Measurements from ENCODE around the gene MSLN. TPM values are rescaled to one million over a fixed set of nuclear protein-coding genes. Genes with fewer than 3 reads are reported as not detected.

The MSLN gene
- total and polyA plus RNA-seq, 10 donors, result 0.22 to 1.1 (median 0.41) TPM; not detected in 4

GRCh38 chr16:817001-817906 is 56.7 kb downstream of the MSLN start:
- Histone ChIP-seq H3K4me3 (no peak overlapping the region), H3K9me3 (peaks cover 0 to 3% (median 0%) of the 10 kb centered on the region in 8 donors), H3K4me1 (peaks cover 3 to 18% (median 9%) of the 10 kb centered on the region in 6 donors), H3K27me3 (replicated peaks in 1 of 7) (peaks cover 0 to 100% (median 58%) of the 10 kb centered on the region in 7 donors), H3K36me3 (no peaks in the 10 kb centered on the region), H3K27ac (no peak overlapping the region)
- 35 to 73% (median 57%) methylated on average over 43 to 71 of the region's 71 CpGs for WGBS, 5 donors
- no peak for DNase-seq
- intact Hi-C loops (cut with DNase I; ENCODE audit: low total_unique reads), result loop anchor here (10.0 kb wide), 1 partner anchor 158 kb away; the partner anchor contains the start of gene LMF1
- TF ChIP-seq CTCF (IDR thresholded peaks at IDR 0.05 in 8 of 11, conservative IDR thresholded peaks at IDR 0.05 in 3 of 11) (no peak), POLR2AphosphoS5 (IDR thresholded peaks at IDR 0.05) (no peak), POLR2A (IDR thresholded peaks at IDR 0.05) (no peak)

GRCh38 chr16:818132-818531 is 57.6 kb downstream of the MSLN start:
- Histone ChIP-seq H3K36me3 (no peaks in the 10 kb centered on the region), H3K4me3 (no peak overlapping the region), H3K4me1 (peaks cover 3 to 16% (median 9%) of the 10 kb centered on the region in 6 donors), H3K27ac (no peak overlapping the region), H3K27me3 (replicated peaks in 1 of 7) (peaks cover 0 to 100% (median 54%) of the 10 kb centered on the region in 7 donors), H3K9me3 (no peaks in the 10 kb centered on the region)
- DNase-seq, result no peak
- intact Hi-C loops (cut with DNase I; ENCODE audit: low total_unique reads), result loop anchor here (10.0 kb wide), 1 partner anchor 157 kb away; the partner anchor contains the start of gene LMF1
- TF ChIP-seq POLR2AphosphoS5 (IDR thresholded peaks at IDR 0.05), result no peak
- TF ChIP-seq POLR2A (IDR thresholded peaks at IDR 0.05), result no peak
- TF ChIP-seq CTCF (IDR thresholded peaks at IDR 0.05 in 8 of 11, conservative IDR thresholded peaks at IDR 0.05 in 3 of 11), result no peak
- 73 to 85% (median 81%) methylated on average over 8 of the region's 8 CpGs for WGBS, 5 donors

Small RNAs within 50 kb of the gene (microRNA-seq; reads per million reads assigned to microRNA genes)
- gene MIR662, result 0 reads per million in 3 donors

Small RNAs within 50 kb of the gene (small RNA-seq; reads per million reads assigned to genes)
- 0 reads per million in 4 donors for gene MIR662

Other genes with a start within 250 kb of the MSLN start
- gene CAPN15, start 233.0 kb upstream of the MSLN start, total RNA-seq, result 10 to 100 TPM; 48.1 to 71.7 (median 63.9) TPM
- gene CAPN15, start 233.0 kb upstream of the MSLN start, polyA plus RNA-seq, result 10 to 100 TPM; 25.8 to 65.0 (median 36.4) TPM
- gene PRR35, start 200.3 kb upstream of the MSLN start, total RNA-seq, result not detected
- not detected for gene PRR35, start 200.3 kb upstream of the MSLN start, polyA plus RNA-seq
- gene NHLRC4, start 193.7 kb upstream of the MSLN start, total RNA-seq, result 1 to 10 TPM; 1.5 to 8.8 (median 4.5) TPM
- 1 to 10 TPM; 2.7 to 4.7 (median 3.6) TPM for gene NHLRC4, start 193.7 kb upstream of the MSLN start, polyA plus RNA-seq
- gene PIGQ, start 190.8 kb upstream of the MSLN start, total RNA-seq, result 10 to 100 TPM; 36.1 to 42.7 (median 39.2) TPM
- gene PIGQ, start 190.8 kb upstream of the MSLN start, polyA plus RNA-seq, result 10 to 100 TPM; 20.7 to 70.5 (median 42.2) TPM
- 10 to 100 TPM; 12.9 to 21.6 (median 15.3) TPM for gene RAB40C, start 170.7 kb upstream of the MSLN start, total RNA-seq
- 10 to 100 TPM in 2 of 3 donors, 1 to 10 TPM in 1; 8.1 to 20.9 (median 11.0) TPM for gene RAB40C, start 170.7 kb upstream of the MSLN start, polyA plus RNA-seq
- gene WFIKKN1, start 129.7 kb upstream of the MSLN start, total RNA-seq, result 1 to 10 TPM in 3 of 7 donors, under 1 TPM in 4; 0.49 to 1.5 (median 0.95) TPM
- gene WFIKKN1, start 129.7 kb upstream of the MSLN start, polyA plus RNA-seq, result 1 to 10 TPM in 1 of 3 donors, under 1 TPM in 2; 0.15 to 1.8 (median 0.30) TPM
- 10 to 100 TPM; 39.6 to 78.4 (median 46.0) TPM for gene METTL26, start 124.4 kb upstream of the MSLN start, total RNA-seq
- 100 to 1,000 TPM; 114 to 165 (median 133) TPM for gene METTL26, start 124.4 kb upstream of the MSLN start, polyA plus RNA-seq
- gene MCRIP2, start 118.9 kb upstream of the MSLN start, total RNA-seq, result 10 to 100 TPM; 23.6 to 45.8 (median 36.1) TPM
- gene MCRIP2, start 118.9 kb upstream of the MSLN start, polyA plus RNA-seq, result 100 to 1,000 TPM in 1 of 3 donors, 10 to 100 TPM in 2; 56.5 to 106 (median 80.8) TPM
- 10 to 100 TPM in 6 of 7 donors, 1 to 10 TPM in 1; 7.9 to 30.2 (median 16.7) TPM for gene WDR90, start 111.4 kb upstream of the MSLN start, total RNA-seq
- 10 to 100 TPM; 10.3 to 25.1 (median 22.1) TPM for gene WDR90, start 111.4 kb upstream of the MSLN start, polyA plus RNA-seq
- 100 to 1,000 TPM in 5 of 7 donors, 10 to 100 TPM in 2; 71.3 to 152 (median 131) TPM for gene RHOT2, start 92.6 kb upstream of the MSLN start, total RNA-seq
- gene RHOT2, start 92.6 kb upstream of the MSLN start, polyA plus RNA-seq, result 100 to 1,000 TPM; 139 to 309 (median 245) TPM
- 1 to 10 TPM in 2 of 7 donors, under 1 TPM in 5; 0.37 to 2.0 (median 0.69) TPM for gene RHBDL1, start 85.1 kb upstream of the MSLN start, total RNA-seq
- gene RHBDL1, start 85.1 kb upstream of the MSLN start, polyA plus RNA-seq, result under 1 TPM; 0.43 to 0.80 (median 0.61) TPM
- gene STUB1, start 80.3 kb upstream of the MSLN start, total RNA-seq, result 100 to 1,000 TPM in 1 of 7 donors, 10 to 100 TPM in 6; 68.9 to 101 (median 79.3) TPM
- 100 to 1,000 TPM; 102 to 160 (median 107) TPM for gene STUB1, start 80.3 kb upstream of the MSLN start, polyA plus RNA-seq
- gene JMJD8, start 76.4 kb upstream of the MSLN start, total RNA-seq, result 10 to 100 TPM; 29.2 to 58.7 (median 38.7) TPM
- gene JMJD8, start 76.4 kb upstream of the MSLN start, polyA plus RNA-seq, result 10 to 100 TPM; 24.9 to 32.1 (median 27.2) TPM
- 10 to 100 TPM; 12.5 to 17.3 (median 15.5) TPM for gene WDR24, start 70.3 kb upstream of the MSLN start, total RNA-seq
- gene WDR24, start 70.3 kb upstream of the MSLN start, polyA plus RNA-seq, result 10 to 100 TPM in 1 of 3 donors, 1 to 10 TPM in 2; 6.5 to 11.4 (median 7.7) TPM
- 1 to 10 TPM in 6 of 7 donors, under 1 TPM in 1; 0.98 to 2.6 (median 2.0) TPM for gene FBXL16, start 54.9 kb upstream of the MSLN start, total RNA-seq
- gene FBXL16, start 54.9 kb upstream of the MSLN start, polyA plus RNA-seq, result 1 to 10 TPM in 2 of 3 donors, under 1 TPM in 1; 0.48 to 1.1 (median 1.0) TPM
- 10 to 100 TPM in 5 of 7 donors, 1 to 10 TPM in 2; 7.2 to 20.2 (median 12.8) TPM for gene METRN, start 45.6 kb upstream of the MSLN start, total RNA-seq
- 10 to 100 TPM; 15.6 to 31.9 (median 30.4) TPM for gene METRN, start 45.6 kb upstream of the MSLN start, polyA plus RNA-seq
- gene ANTKMT, start 39.6 kb upstream of the MSLN start, total RNA-seq, result 10 to 100 TPM; 28.6 to 40.9 (median 36.4) TPM
- 10 to 100 TPM; 49.9 to 77.2 (median 63.4) TPM for gene ANTKMT, start 39.6 kb upstream of the MSLN start, polyA plus RNA-seq
- gene CCDC78, start 34.3 kb upstream of the MSLN start, total RNA-seq, result 10 to 100 TPM in 1 of 7 donors, 1 to 10 TPM in 6; 2.9 to 11.9 (median 6.3) TPM
- gene CCDC78, start 34.3 kb upstream of the MSLN start, polyA plus RNA-seq, result 10 to 100 TPM; 12.0 to 23.7 (median 13.9) TPM
- 10 to 100 TPM in 6 of 7 donors, 1 to 10 TPM in 1; 7.7 to 25.8 (median 17.6) TPM for gene HAGHL, start 33.6 kb upstream of the MSLN start, total RNA-seq
- 10 to 100 TPM; 25.7 to 75.8 (median 32.5) TPM for gene HAGHL, start 33.6 kb upstream of the MSLN start, polyA plus RNA-seq
- 10 to 100 TPM; 24.9 to 60.2 (median 39.5) TPM for gene CIAO3, start 19.7 kb upstream of the MSLN start, total RNA-seq
- 10 to 100 TPM; 34.1 to 80.4 (median 37.7) TPM for gene CIAO3, start 19.7 kb upstream of the MSLN start, polyA plus RNA-seq
- 10 to 100 TPM; 18.8 to 28.7 (median 22.0) TPM for gene RPUSD1, start 27.6 kb downstream of the MSLN start, total RNA-seq
- gene RPUSD1, start 27.6 kb downstream of the MSLN start, polyA plus RNA-seq, result 10 to 100 TPM; 17.9 to 34.2 (median 19.9) TPM
- 10 to 100 TPM in 6 of 7 donors, 1 to 10 TPM in 1; 8.9 to 30.2 (median 18.5) TPM for gene CHTF18, start 27.9 kb downstream of the MSLN start, total RNA-seq
- 10 to 100 TPM; 23.6 to 55.0 (median 32.3) TPM for gene CHTF18, start 27.9 kb downstream of the MSLN start, polyA plus RNA-seq
- not detected for gene GNG13, start 40.0 kb downstream of the MSLN start, total RNA-seq
- gene GNG13, start 40.0 kb downstream of the MSLN start, polyA plus RNA-seq, result not detected
- gene LMF1, start 210.2 kb downstream of the MSLN start, total RNA-seq, result 10 to 100 TPM; 22.5 to 57.6 (median 39.9) TPM
- gene LMF1, start 210.2 kb downstream of the MSLN start, polyA plus RNA-seq, result 10 to 100 TPM; 10.4 to 22.6 (median 19.8) TPM
- gene SOX8, start 221.0 kb downstream of the MSLN start, total RNA-seq, result 1 to 10 TPM in 6 of 7 donors, under 1 TPM in 1; 0.60 to 2.7 (median 1.6) TPM
- 1 to 10 TPM; 2.5 to 3.7 (median 2.7) TPM for gene SOX8, start 221.0 kb downstream of the MSLN start, polyA plus RNA-seq

Measured in spleen (tissue), 11 donors.